HCT116 (cell line): ENCODE measurements around the gene AFAP1. TPM values are rescaled to one million over a fixed set of nuclear protein-coding genes. Genes with fewer than 3 reads are reported as not detected.

ENCODE experiments used
- ATAC-seq: fragments of 200-7000 bp; cut with Tn5 transposase; 2 replicates; pipeline ENCODE4 v1.9.1; 2020; ENCODE audit warnings: mild to moderate bottlenecking, moderate library complexity
- BruUV-seq: library from RNA; stranded (reverse); fragments of 400-500 nt; replicated peaks from 2 replicates; lab custom pipeline; 2021; lab: Mats Ljungman, UMichigan
- CTCF ChIA-PET: fragments of 300-600 bp; sonication (Branson Sonifier 250); formaldehyde crosslinking; loops from one replicate; lab custom pipeline; 2021; ENCODE audit warnings: antibody characterized with exemption; lab: Charles Lee
- POLR2A ChIA-PET: fragments of 300-600, 350-600 bp; sonication (Branson Sonifier 250); formaldehyde crosslinking; loops from one replicate; lab custom pipeline; 2021; ENCODE audit warnings: antibody characterized with exemption; lab: Charles Lee
- RAD21 ChIA-PET, 2 experiments: fragments of 300-600 bp; sonication (Branson Sonifier 250); formaldehyde crosslinking; loops; one replicate each; lab custom pipeline; 2023; ENCODE audit warnings: low total read pairs in 2 of 2; ENCODE audit not compliant: uncharacterized antibody in 2 of 2, unreplicated experiment in 2 of 2, low non-redundant PET in 1 of 2; lab: Charles Lee
- DNase-seq: peaks from one replicate; pipeline ENCODE4 v3.0.0-alpha.2; 2010; ENCODE audit warnings: low read depth, low spot score
- H2AFZ ChIP-seq: fragments of 200-600 bp; shearing (Covaris generic), sonication (generic); 2 replicates; pipeline ENCODE4 v1.6.1; 2017; ENCODE audit warnings: low read depth, mixed run types, mixed read lengths, antibody characterized with exemption, low read length; ENCODE audit not compliant: poor library complexity, severe bottlenecking
- H3K27ac ChIP-seq: 2 replicates; pipeline ENCODE4 v1.5.1; 2012; ENCODE audit warnings: low read depth, low read length
- H3K27me3 ChIP-seq: fragments of 200-600 bp; sonication (generic); 2 replicates; pipeline ENCODE4 v1.6.1; 2016; ENCODE audit warnings: mixed run types, low read length, mixed read lengths; ENCODE audit not compliant: insufficient read depth
- H3K36me3 ChIP-seq, 2 experiments: fragments of 200-500 bp in 1 of 2; fragments of 200-600 bp in 1 of 2; sonication (Bioruptor generic) in 1 of 2; sonication (generic) in 1 of 2; 2 replicates each; pipeline versions ENCODE4 v1.5.1 to v1.6.1; 2014 to 2016; ENCODE audit warnings: low read length in 2 of 2, inconsistent platforms in 1 of 2, mixed read lengths in 1 of 2, mixed run types in 1 of 2; ENCODE audit not compliant: insufficient read depth in 2 of 2, control insufficient read depth in 1 of 2
- H3K4me1 ChIP-seq, 2 experiments: fragments of 200-600 bp in 1 of 2; sonication (generic) in 1 of 2; 2 replicates each; pipeline versions ENCODE4 v1.5.1 to v1.6.1; 2012 to 2017; ENCODE audit warnings: low read length in 2 of 2, inconsistent platforms in 1 of 2, mild to moderate bottlenecking in 1 of 2, mixed read lengths in 1 of 2, mixed run types in 1 of 2, moderate library complexity in 1 of 2; ENCODE audit not compliant: insufficient read depth in 2 of 2, control insufficient read depth in 1 of 2
- H3K4me2 ChIP-seq: fragments of 200-600 bp; sonication (generic); 2 replicates; pipeline ENCODE4 v1.6.1; 2017; ENCODE audit warnings: mixed run types, low read length, mixed read lengths
- H3K4me3 ChIP-seq, 2 experiments: fragments of 200-600 bp in 1 of 2; sonication (generic) in 1 of 2; replicated peaks in 1 of 2; 2 replicates each; pipeline ENCODE4 v1.5.1; 2011 to 2016; ENCODE audit warnings: low read length in 2 of 2, control low read depth in 1 of 2, low read depth in 1 of 2, mild to moderate bottlenecking in 1 of 2, mixed read lengths in 1 of 2, mixed run types in 1 of 2
- H3K79me2 ChIP-seq: fragments of 200-600 bp; sonication (generic); 2 replicates; pipeline ENCODE4 v1.6.1; 2017; ENCODE audit warnings: mild to moderate bottlenecking, mixed run types, low read length, moderate library complexity, mixed read lengths; ENCODE audit not compliant: insufficient read depth
- H3K9ac ChIP-seq: fragments of 200-600 bp; sonication (generic); 2 replicates; pipeline ENCODE4 v1.6.1; 2016; ENCODE audit warnings: low read length, mixed read lengths
- H3K9me2 ChIP-seq: fragments of 200-600 bp; sonication (generic), shearing (Covaris generic); 2 replicates; pipeline ENCODE4 v1.6.1; 2017; ENCODE audit warnings: mixed run types, mild to moderate bottlenecking, moderate library complexity; ENCODE audit not compliant: insufficient read depth
- H3K9me3 ChIP-seq, 2 experiments: fragments of 200-500 bp in 1 of 2; fragments of 200-600 bp in 1 of 2; sonication (Bioruptor generic) in 1 of 2; sonication (generic) in 1 of 2; 2 replicates each; pipeline ENCODE4 v1.6.1; 2014 to 2017; ENCODE audit warnings: low read length in 2 of 2, mixed read lengths in 2 of 2, inconsistent platforms in 1 of 2, low read depth in 1 of 2, mild to moderate bottlenecking in 1 of 2, mixed run types in 1 of 2, moderate library complexity in 1 of 2; ENCODE audit not compliant: control insufficient read depth in 1 of 2, insufficient read depth in 1 of 2
- H4K20me1 ChIP-seq: fragments of 200-600 bp; sonication (generic), shearing (Covaris generic); 2 replicates; pipeline ENCODE4 v1.6.1; 2017; ENCODE audit warnings: mixed run types, mild to moderate bottlenecking, moderate library complexity; ENCODE audit not compliant: insufficient read depth
- ATF3 ChIP-seq: IDR thresholded peaks from 2 replicates; pipeline ENCODE4 v1.6.1; 2012
- CBX3 ChIP-seq: IDR thresholded peaks from 2 replicates; pipeline ENCODE4 v1.6.1; 2012; ENCODE audit warnings: low read depth
- CTCF ChIP-seq, 3 experiments: fragments of 200-600 bp in 1 of 3; sonication (generic) in 1 of 3; IDR thresholded peaks in 2 of 3; conservative IDR thresholded peaks in 1 of 3; 2 replicates each; pipeline ENCODE4 v1.5.1; 2012 to 2017; ENCODE audit warnings: low read depth in 2 of 3, low read length in 2 of 3, antibody characterized with exemption in 1 of 3, borderline replicate concordance in 1 of 3, control low read depth in 1 of 3, mild to moderate bottlenecking in 1 of 3, mixed read lengths in 1 of 3, mixed run types in 1 of 3, moderate library complexity in 1 of 3; ENCODE audit not compliant: insufficient read depth in 1 of 3
- EGR1 ChIP-seq: IDR thresholded peaks from 2 replicates; pipeline ENCODE4 v1.6.1; 2012; ENCODE audit warnings: low read depth
- EZH2 ChIP-seq: fragments of 200-600 bp; sonication (generic); IDR thresholded peaks from 2 replicates; pipeline ENCODE4 v1.6.1; 2017; ENCODE audit warnings: antibody characterized with exemption, mixed run types
- EZH2phosphoT487 ChIP-seq: fragments of 200-600 bp; IDR thresholded peaks from 2 replicates; pipeline ENCODE4 v1.6.1; 2018; ENCODE audit warnings: antibody characterized with exemption, borderline replicate concordance
- FOSL1 ChIP-seq: IDR thresholded peaks from 2 replicates; pipeline ENCODE4 v1.6.1; 2012; ENCODE audit warnings: low read depth
- MAX ChIP-seq: IDR thresholded peaks from 2 replicates; pipeline ENCODE4 v1.6.1; 2012
- POLR2A ChIP-seq: IDR thresholded peaks from 2 replicates; pipeline ENCODE4 v1.7.0; 2011; ENCODE audit warnings: borderline replicate concordance; ENCODE audit not compliant: insufficient read depth, insufficient read length; ENCODE audit errors: extremely low read depth
- POLR2AphosphoS5 ChIP-seq: IDR thresholded peaks from 2 replicates; pipeline ENCODE4 v1.6.1; 2011; ENCODE audit warnings: mild to moderate bottlenecking, low read depth, low read length, moderate library complexity
- RAD21 ChIP-seq: IDR thresholded peaks from 2 replicates; pipeline ENCODE4 v1.6.1; 2012; ENCODE audit warnings: low read depth, mild to moderate bottlenecking
- REST ChIP-seq: IDR thresholded peaks from 2 replicates; pipeline ENCODE4 v1.6.1; 2012; ENCODE audit warnings: low read depth
- SP1 ChIP-seq: IDR thresholded peaks from 2 replicates; pipeline ENCODE4 v1.6.1; 2012; ENCODE audit warnings: low read depth
- SRF ChIP-seq: IDR thresholded peaks from 2 replicates; pipeline ENCODE4 v1.6.1; 2012; ENCODE audit warnings: low read depth
- TCF7L2 ChIP-seq: IDR thresholded peaks from 2 replicates; pipeline ENCODE4 v1.7.0; 2011; ENCODE audit warnings: borderline replicate concordance, inconsistent platforms; ENCODE audit not compliant: insufficient read depth, insufficient read length; ENCODE audit errors: extremely low read depth
- YY1 ChIP-seq: IDR thresholded peaks from 2 replicates; pipeline ENCODE4 v1.6.1; 2011; ENCODE audit warnings: low read length, low read depth, moderate library complexity, mild to moderate bottlenecking; ENCODE audit not compliant: insufficient replicate concordance; ENCODE audit errors: extremely low read depth
- ZBTB33 ChIP-seq: IDR thresholded peaks from 2 replicates; pipeline ENCODE4 v1.6.1; 2011; ENCODE audit warnings: mild to moderate bottlenecking, low read length, moderate library complexity; ENCODE audit not compliant: insufficient replicate concordance; ENCODE audit errors: extremely low read depth
- ZFX ChIP-seq: fragments of 450-650 bp; IDR thresholded peaks from 2 replicates; pipeline ENCODE4 v1.6.1; 2017
- ZNF274 ChIP-seq: fragments of 200-500 bp; sonication (Bioruptor generic); IDR thresholded peaks from 2 replicates; pipeline ENCODE4 v1.6.1; 2014; ENCODE audit warnings: mild to moderate bottlenecking, low read depth, low read length, inconsistent platforms
- intact Hi-C: fragments of 100-400 bp; cut with micrococcal nuclease; formaldehyde crosslinking; loops from 2 replicates; pipeline ENCODE4 v1.10.0; 2022
- total RNA-seq: library from RNA; stranded (reverse); gene quantifications from one replicate; pipeline ENCODE4 v1.2.1, GENCODE V29; 2021; ENCODE audit not compliant: unreplicated experiment

Gene AFAP1
- total RNA-seq, 1 experiment from 2014 or later = 19.4 TPM

- DNase-seq (no peak), ATAC-seq (no peak)
- intact Hi-C loops = no loop called here
- Histone ChIP-seq H3K36me3 (no peaks in the 10 kb centered on the region), H3K79me2 (no peaks in the 10 kb centered on the region), H3K4me3 (no peak overlapping the region), H3K4me2 (no peak overlapping the region), H3K4me1 (peaks cover 7 to 12% of the 10 kb centered on the region in 2 experiments; a peak in 2 of 4 replicates), H2AFZ (no peak overlapping the region), H3K9ac (no peak overlapping the region), H4K20me1 (no peaks in the 10 kb centered on the region), H3K27ac (no peak overlapping the region), H3K27me3 (no peaks in the 10 kb centered on the region), H3K9me2 (no peaks in the 10 kb centered on the region), H3K9me3 (no peaks in the 10 kb centered on the region)
- POLR2A ChIA-PET = no interaction called here
- BruUV-seq = no TSS peak
- TF ChIP-seq FOSL1 (no peak), CTCF (IDR thresholded peaks at IDR 0.05 in 2 of 3, conservative IDR thresholded peaks at IDR 0.05 in 1 of 3; ENCODE audit: borderline replicate concordance in 1 of 3, insufficient read depth in 1 of 3, low read depth in 2 of 3, low read length in 2 of 3) (no peak), ZNF274 (no peak), SP1 (no peak), EZH2phosphoT487 (no peak), TCF7L2 (no peak), ZBTB33 (no peak), RAD21 (no peak), ATF3 (no peak), EZH2 (no peak), REST (no peak), POLR2AphosphoS5 (no peak), EGR1 (no peak), ZFX (no peak), SRF (no peak), POLR2A (no peak), MAX (no peak), CBX3 (no peak), YY1 (no peak)
- CTCF ChIA-PET = no interaction called here
- RAD21 ChIA-PET = no interaction called here
These were observed 108.9 kb downstream of the AFAP1 start for GRCh38 chr4:7830747-7831146.
